ENCODE data around the gene MEGF6.

- TF ChIP-seq POLR2A (IDR thresholded peaks at IDR 0.05; ENCODE audit: low read depth, low read length) (no peak), TAF1 (IDR thresholded peaks at IDR 0.05; ENCODE audit: borderline replicate concordance, low read depth, low read length) (no peak)
Observed at GRCh38 chr1:3604468-3604974, 6.8 kb downstream of the MEGF6 start.
